ENCODE results near the gene TCP11L2.
A peak's percentile ranks its signal among the peaks of the same experiment; 100 is the strongest.

TCP11L2 gene

GRCh38 chr12:106302401-106303201, at the start of gene TCP11L2:
Gene TCP11L2 (plus strand): TSS chr12:106302733. CDS start chr12:106311076, 8,343 bp downstream.
- DNase-seq, result peak; percentile 92

DNA sequence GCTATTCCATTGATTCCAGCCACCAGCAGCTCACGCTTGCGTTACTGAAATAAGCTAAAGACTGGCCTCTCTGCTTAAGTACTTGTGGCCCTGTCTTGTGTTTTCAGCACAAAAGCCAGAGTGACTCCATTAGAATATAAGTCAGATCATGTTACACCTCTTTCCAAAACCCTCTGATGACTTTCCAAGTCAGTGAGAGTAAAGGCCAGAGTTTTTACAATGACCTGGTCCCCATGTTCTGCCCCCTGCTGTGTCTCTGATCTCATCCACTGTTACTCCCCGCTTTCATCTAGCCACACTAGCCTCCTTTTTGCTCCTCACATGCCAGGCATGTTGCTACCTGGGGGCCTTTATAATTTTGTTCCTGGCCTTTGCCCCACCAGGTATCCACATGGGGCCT, 47.8 kb upstream of the TCP11L2 start:
- no peak for DNase-seq

DNA sequence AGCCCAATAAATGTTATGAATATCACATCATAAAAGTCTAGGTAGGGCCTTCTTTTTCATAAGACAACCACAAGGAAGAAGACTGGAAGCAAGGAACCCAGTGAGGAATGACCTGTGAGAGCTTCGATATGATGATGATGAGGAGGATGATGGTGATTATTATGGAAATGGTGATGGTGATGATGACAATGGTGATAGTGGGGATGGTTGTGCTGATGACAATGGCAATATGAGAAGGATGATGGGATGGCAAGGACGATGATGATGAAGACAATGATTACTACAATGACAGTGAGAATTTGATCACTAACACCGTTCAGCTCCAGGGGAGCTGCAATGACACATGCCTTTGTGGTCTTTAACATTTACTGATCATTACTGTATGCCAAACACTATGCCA, 47.0 kb upstream of the TCP11L2 start:
- DNase-seq, result no peak

GRCh38 chr12:106255952-106256351, 46.6 kb upstream of the TCP11L2 start:
- no peak for DNase-seq

- no peak for DNase-seq
Measured at GRCh38 chr12:106256524-106256923, 46.0 kb upstream of the TCP11L2 start.

GRCh38 chr12:106258226-106258625, 44.3 kb upstream of the TCP11L2 start:
- DNase-seq, result no peak

- no peak for DNase-seq
Measured at GRCh38 chr12:106258935-106259334, 43.6 kb upstream of the TCP11L2 start.

- no peak for DNase-seq
Measured at GRCh38 chr12:106265116-106265515, 37.4 kb upstream of the TCP11L2 start.

GRCh38 chr12:106267535-106267934, 35.0 kb upstream of the TCP11L2 start:
- DNase-seq, result no peak

GRCh38 chr12:106269150-106269771, 33.3 kb upstream of the TCP11L2 start:
- DNase-seq, result no peak

DNA sequence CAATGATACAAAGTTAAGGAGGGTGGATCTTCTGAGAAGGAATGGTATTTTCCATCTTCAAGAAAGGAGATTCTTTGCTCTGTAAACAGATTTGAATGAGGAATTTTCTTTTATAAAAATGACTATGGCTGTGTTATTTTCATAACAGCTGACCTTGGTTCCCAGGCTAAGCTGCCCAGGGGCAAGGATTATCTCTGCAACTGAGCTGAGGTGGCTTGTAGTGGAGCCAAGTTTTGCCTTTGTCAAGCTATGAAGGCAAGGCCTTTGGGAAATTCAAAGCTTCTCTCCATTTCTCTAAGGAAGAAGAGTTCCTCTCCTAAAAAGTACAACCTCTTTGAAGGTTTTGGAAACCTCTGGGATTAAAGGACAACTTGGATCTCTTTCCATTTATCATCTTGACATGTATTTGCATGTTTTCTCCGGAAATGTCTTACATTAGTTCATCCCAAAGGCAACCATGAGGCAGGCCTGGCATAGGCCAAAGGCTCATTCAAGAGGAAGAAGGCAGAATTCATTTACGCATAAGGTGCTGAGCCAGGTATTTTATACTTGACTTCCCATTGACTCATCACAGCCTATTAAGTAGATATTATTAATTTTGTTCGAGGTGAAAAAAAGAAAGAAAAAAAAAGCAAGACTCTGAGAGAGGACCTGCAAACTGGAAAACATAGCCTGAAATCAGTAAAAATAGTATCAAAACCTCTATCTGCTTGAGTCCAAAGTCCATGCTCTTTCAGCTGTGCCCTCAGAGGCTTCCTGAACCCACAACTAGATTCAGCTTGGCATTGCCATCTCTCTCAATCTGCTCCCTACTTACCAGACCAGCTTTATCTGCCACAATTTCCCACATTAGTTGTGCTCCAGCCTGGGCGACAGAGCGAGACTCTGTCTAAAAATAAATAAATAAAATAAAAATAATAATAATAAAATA, 30.7 kb upstream of the TCP11L2 start:
- no peak for DNase-seq

GRCh38 chr12:106273491-106273890, 29.0 kb upstream of the TCP11L2 start:
- DNase-seq, result no peak

DNA sequence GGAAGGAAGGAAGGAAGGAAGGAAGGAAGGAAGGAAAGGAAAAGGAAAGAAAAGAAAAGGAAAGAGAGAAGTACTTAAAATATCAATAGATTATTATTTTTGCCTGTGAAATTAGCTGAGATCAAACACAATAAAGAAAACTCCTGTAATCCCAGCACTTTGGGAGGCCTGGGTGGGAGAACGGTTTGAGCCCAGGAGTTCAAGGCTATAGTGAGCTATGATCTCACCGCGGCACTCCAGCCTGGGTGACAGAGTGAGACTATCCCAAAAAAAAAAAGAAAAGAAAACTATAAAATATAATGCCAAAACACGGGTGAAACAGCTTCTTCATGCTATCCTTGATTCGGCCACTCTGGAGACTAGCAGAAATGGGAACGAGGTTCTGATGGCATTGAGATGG, 28.5 kb upstream of the TCP11L2 start:
- no peak for DNase-seq

DNA sequence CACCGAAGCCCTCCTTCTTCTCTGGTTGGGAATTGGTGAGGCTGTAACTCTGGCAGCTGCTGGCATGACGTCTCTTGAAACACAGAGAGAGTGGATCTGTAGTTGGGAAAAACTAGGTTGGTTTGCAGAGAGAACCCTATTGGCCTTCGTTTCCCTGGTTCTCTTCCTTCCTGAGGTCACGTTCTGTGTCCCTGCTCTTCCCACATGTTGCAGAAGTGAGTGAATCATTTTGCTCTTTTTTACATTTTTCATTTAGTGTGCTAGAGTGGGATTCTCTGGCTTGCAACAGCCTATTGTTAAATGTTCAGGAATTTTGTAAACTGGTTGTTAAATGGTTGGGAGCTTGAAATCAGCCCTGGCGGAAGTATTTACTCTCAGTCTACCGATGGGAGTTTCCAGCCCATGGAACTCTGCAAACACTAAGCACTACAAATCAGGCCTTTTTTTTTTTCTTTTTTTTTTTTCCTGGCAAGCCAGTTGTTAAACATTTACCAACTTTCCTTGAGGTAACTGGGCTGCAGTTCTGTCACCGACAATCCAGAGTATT, 27.9 kb upstream of the TCP11L2 start:
- DNase-seq, result no peak

GRCh38 chr12:106275458-106275857, 27.1 kb upstream of the TCP11L2 start:
- DNase-seq, result no peak

- no peak for DNase-seq
Measured at GRCh38 chr12:106276032-106276740, 26.3 kb upstream of the TCP11L2 start.

DNA sequence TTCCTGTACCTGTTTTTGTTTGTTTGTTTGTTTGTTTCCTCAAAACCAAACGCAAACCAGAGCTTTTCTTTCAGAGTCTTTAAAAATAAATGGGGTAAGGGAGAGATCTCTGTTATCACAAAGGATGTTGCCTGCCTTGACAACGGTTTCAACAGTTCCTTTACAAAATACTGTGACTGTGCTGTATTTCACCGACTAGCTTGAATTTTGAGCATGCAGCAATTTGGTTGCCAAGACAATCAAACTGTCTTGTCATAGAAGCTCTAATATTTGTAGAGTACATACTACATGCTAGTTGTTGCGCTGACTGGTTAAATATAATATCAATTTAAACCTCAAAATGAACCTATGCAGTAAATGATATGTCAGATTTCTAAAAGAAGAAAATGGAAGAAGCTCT, 22.4 kb upstream of the TCP11L2 start:
- DNase-seq, result no peak

GRCh38 chr12:106281056-106281782, 21.3 kb upstream of the TCP11L2 start:
- no peak for DNase-seq

- no peak for DNase-seq
Measured at GRCh38 chr12:106281804-106282203, 20.7 kb upstream of the TCP11L2 start.

DNA sequence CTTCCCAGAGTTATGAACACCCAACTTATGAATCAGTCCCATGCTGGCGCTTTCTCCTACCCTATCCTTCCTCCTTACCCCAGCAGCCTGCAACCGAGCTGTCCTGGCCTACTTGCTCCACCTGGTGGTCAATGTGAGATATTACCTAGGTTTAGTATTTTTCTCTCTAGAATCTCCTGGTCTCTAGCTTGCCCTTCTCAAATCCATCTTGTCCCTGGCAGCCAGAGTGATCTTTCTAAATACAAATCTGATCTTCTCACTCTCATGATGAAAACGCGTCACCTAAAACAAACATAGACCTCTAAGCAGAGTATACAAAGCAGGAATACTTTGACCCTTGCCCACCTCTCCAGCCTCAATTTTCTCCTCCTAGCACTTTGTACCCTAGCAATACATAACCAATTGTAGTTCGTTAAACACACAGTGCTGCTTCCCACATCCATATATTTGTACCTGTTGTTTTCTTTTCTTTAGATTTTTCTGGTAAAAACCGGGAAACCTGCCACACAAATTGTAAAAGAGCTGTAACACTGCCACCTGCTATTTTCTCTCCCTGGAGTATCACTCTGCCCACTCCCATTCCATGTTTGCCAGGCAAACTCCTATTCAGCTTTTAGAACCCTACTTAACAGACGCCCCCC, 20.0 kb upstream of the TCP11L2 start:
- DNase-seq, result peak; percentile 69

Measured in CD4-positive, alpha-beta T cell treated with Interleukin-10 for 1 hour (primary cell).